ENCODE data around the gene C2orf80.
"Not testable (repeated sequence)": the region's sequence is repeated elsewhere in the genome, so short reads cannot be mapped to it uniquely, and the experiment has no call there.

Gene C2orf80

GRCh38 chr2:208179028-208179609, 10.7 kb downstream of the C2orf80 start:
- DNase-seq (ENCODE audit: low read depth), result no peak

- no peak for DNase-seq (ENCODE audit: low read depth)
Observed at GRCh38 chr2:208175840-208176153, 14.0 kb downstream of the C2orf80 start.

GRCh38 chr2:208175069-208175839, 14.6 kb downstream of the C2orf80 start:
- DNase-seq (ENCODE audit: low read depth), result peak; percentile 61

- DNase-seq (ENCODE audit: low read depth), result no peak
Observed at GRCh38 chr2:208174144-208174543, 15.7 kb downstream of the C2orf80 start.

GRCh38 chr2:208172125-208172524, 17.7 kb downstream of the C2orf80 start:
- no peak for DNase-seq (ENCODE audit: low read depth)

GRCh38 chr2:208164951-208165755, 24.7 kb downstream of the C2orf80 start:
- no peak for DNase-seq (ENCODE audit: low read depth)

- DNase-seq (ENCODE audit: low read depth), result no peak
Observed at GRCh38 chr2:208163489-208163888, 26.3 kb downstream of the C2orf80 start, which contains the start of gene CRYGA. CRYGA (minus strand) TSS chr2:208163589; CDS start chr2:208163556, 33 bp downstream.

GRCh38 chr2:208156439-208156838, 33.4 kb downstream of the C2orf80 start:
- no peak for DNase-seq (ENCODE audit: low read depth)

GRCh38 chr2:208153156-208153555, 36.7 kb downstream of the C2orf80 start:
- DNase-seq (ENCODE audit: low read depth), result no peak

GRCh38 chr2:208150956-208151355, 38.9 kb downstream of the C2orf80 start:
- no peak for DNase-seq (ENCODE audit: low read depth)

GRCh38 chr2:208150094-208150493, 39.7 kb downstream of the C2orf80 start:
- DNase-seq (ENCODE audit: low read depth), result no peak

GRCh38 chr2:208148803-208149202, 41.0 kb downstream of the C2orf80 start:
- no peak for DNase-seq (ENCODE audit: low read depth)

- no peak for DNase-seq (ENCODE audit: low read depth)
Observed at GRCh38 chr2:208147759-208148158, 42.1 kb downstream of the C2orf80 start.

- DNase-seq (ENCODE audit: low read depth), result no peak
Observed at GRCh38 chr2:208147008-208147407, 42.8 kb downstream of the C2orf80 start.

GRCh38 chr2:208146006-208146405, 43.8 kb downstream of the C2orf80 start, which contains the start of gene CRYGB:
CRYGB (minus strand) TSS chr2:208146158; CDS start chr2:208146120, 38 bp downstream.
- DNase-seq (ENCODE audit: low read depth), result no peak

- no peak for DNase-seq (ENCODE audit: low read depth)
Observed at GRCh38 chr2:208142925-208143799, 46.7 kb downstream of the C2orf80 start.

GRCh38 chr2:208142240-208142924, 47.4 kb downstream of the C2orf80 start:
- peak; percentile 3 for DNase-seq (ENCODE audit: low read depth)

GRCh38 chr2:208139447-208139846, 50.4 kb downstream of the C2orf80 start:
- no peak for DNase-seq (ENCODE audit: low read depth)

- not testable (repeated sequence) for DNase-seq (ENCODE audit: low read depth)
Observed at GRCh38 chr2:208138334-208138733, 51.5 kb downstream of the C2orf80 start.

GRCh38 chr2:208136716-208137094, 53.1 kb downstream of the C2orf80 start:
- DNase-seq (ENCODE audit: low read depth), result no peak

Measured in GM04504 (cell line).